ENCODE data around the gene MIGA2. TPM values are rescaled to one million over a fixed set of nuclear protein-coding genes. Genes with fewer than 3 reads are reported as not detected.

The MIGA2 gene
- total RNA-seq, 6 experiments from 2014 or later, result 9.1 to 16.4 (median 10.8) TPM

DNA sequence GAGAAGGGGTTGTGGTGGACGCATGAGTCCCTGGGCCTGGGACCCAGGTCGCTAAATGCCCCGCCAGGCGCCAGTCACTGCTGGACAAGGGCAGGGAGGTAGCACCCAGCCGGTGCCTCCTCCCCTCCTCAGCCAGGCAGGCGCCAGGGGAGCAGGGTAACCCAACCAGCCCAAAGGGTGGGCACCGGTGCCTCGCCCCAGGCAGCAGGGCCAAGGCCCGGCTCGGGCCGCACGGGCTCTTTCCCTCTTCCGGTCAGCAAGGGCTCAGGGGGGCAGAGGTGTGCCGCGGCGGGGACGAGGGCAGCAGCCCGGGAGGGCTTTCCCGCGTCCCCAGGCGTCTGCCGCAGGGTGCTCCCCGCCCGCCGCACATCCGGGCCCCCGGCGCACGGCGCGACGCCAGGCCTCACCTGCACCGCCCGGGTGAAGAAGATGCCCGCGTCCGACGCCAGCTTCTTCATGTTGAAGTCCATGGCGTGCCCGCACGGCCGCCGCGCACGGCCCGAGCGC, 8.7 kb upstream of the MIGA2 start:
- H3K4me3 ChIP-seq, result peak overlapping the region; percentile 72 to 84 (median 82)
- DNase-seq (peak in 2 of 3 donors; percentile 62 to 73), ATAC-seq (peak; percentile 2 to 21 (median 4))
- WGBS (ENCODE audit: insufficient coverage, low coverage, low lambda C conversion rate, missing lambda C conversion rate), result no CpG with 5 or more reads among the region's 47 CpGs
- no peaks in the 10 kb centered on the region for H3K9me3 ChIP-seq
- H3K36me3 ChIP-seq, result no peaks in the 10 kb centered on the region
- peak overlapping the region in 1 of 3 donors; percentile 13 for H3K27ac ChIP-seq
- H3K4me1 ChIP-seq, result peaks cover 0 to 15% (median 5%) of the 10 kb centered on the region in 4 donors
- intact Hi-C loops (cut with DNase I), result no loop called here
- H3K27me3 ChIP-seq, result no peaks in the 10 kb centered on the region
- TF ChIP-seq POLR2A (IDR thresholded peaks at IDR 0.05), result no peak
- TF ChIP-seq, protein P1, sequence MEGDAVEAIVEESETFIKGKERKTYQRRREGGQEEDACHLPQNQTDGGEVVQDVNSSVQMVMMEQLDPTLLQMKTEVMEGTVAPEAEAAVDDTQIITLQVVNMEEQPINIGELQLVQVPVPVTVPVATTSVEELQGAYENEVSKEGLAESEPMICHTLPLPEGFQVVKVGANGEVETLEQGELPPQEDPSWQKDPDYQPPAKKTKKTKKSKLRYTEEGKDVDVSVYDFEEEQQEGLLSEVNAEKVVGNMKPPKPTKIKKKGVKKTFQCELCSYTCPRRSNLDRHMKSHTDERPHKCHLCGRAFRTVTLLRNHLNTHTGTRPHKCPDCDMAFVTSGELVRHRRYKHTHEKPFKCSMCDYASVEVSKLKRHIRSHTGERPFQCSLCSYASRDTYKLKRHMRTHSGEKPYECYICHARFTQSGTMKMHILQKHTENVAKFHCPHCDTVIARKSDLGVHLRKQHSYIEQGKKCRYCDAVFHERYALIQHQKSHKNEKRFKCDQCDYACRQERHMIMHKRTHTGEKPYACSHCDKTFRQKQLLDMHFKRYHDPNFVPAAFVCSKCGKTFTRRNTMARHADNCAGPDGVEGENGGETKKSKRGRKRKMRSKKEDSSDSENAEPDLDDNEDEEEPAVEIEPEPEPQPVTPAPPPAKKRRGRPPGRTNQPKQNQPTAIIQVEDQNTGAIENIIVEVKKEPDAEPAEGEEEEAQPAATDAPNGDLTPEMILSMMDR (IDR thresholded peaks at IDR 0.05), result no peak

DNA sequence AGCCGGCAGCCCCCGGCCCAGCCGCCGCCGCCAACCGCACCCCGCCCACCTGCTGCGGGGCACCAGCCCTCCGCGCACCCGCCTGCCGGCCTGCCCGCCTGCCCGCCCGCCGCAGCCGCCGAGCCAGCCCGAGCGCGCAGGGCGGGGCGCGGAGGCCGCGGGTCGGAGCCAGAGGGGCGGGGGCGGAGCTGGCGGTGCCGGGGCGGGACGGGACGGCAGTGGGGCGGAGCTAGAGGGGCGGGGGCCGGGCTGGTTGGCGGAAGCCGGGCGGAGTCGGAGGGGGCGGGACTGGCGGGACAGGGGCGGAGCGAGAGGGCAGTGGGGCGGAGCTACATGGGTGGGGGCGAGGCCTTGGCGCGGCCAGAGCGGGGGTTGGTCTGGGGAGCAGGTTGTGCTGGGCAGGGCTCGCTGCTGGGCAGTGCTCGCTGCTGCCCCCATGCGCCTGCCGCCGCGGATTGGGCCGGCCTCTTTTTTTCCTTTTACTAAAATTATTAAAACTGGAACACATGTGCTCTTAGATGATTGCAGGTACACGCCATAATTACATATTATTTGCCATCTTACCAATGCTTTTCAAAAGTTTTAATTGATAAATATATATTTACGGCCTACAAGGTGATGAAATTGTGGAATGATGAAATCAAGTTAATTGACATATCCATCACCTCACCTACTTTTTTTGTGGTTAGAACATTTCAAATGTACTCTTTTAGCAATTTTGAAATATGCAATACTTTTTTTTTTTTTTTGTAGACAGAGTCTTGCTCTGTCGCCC, 8.0 kb upstream of the MIGA2 start, which contains the start of gene SH3GLB2:
SH3GLB2 (minus strand) TSS at position 140 of the 775 bp plus-strand sequence. CDS start 177 bp downstream, outside the sequence.
- peaks cover 0 to 15% (median 5%) of the 10 kb centered on the region in 4 donors for H3K4me1 ChIP-seq
- DNase-seq (peak; percentile 99), ATAC-seq (peak; percentile 97 to 99 (median 98))
- peak within 1 kb of the TSS in 1 of 3 donors; percentile 13 for H3K27ac ChIP-seq
- no peaks in the 10 kb centered on the region for H3K9me3 ChIP-seq
- TF ChIP-seq POLR2A (IDR thresholded peaks at IDR 0.05), result no peak
- TF ChIP-seq, protein P1 (IDR thresholded peaks at IDR 0.05), result peak; percentile 69 to 94 (median 92)
- no peaks in the 10 kb centered on the region for H3K27me3 ChIP-seq
- intact Hi-C loops (cut with DNase I), result no loop called here
- peak within 1 kb of the TSS; percentile 72 to 84 (median 82) for H3K4me3 ChIP-seq
- H3K36me3 ChIP-seq, result no peaks in the 10 kb centered on the region
- 3% methylated on average over 16 of the region's 60 CpGs for WGBS (ENCODE audit: insufficient coverage, low coverage, low lambda C conversion rate, missing lambda C conversion rate)

DNA sequence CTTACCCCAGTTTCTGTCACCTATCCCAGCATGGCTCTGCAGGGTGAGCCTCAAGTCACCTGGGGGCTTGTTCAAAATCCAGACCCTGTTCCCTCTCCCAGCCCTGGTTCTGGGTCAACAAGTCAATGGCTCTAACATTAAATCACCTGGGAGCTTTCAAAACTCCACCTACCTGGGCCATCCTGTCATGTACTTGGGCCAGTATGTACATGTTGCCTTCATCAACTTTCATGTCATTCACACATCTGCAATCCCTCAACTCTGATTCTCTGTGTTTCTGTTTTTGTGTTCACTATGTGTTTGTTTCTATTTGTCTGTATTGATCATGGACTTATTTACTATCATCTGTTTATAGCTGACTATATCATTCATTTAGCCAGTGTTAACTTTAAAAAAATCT, 6.2 kb upstream of the MIGA2 start:
- H3K27me3 ChIP-seq, result no peaks in the 10 kb centered on the region
- DNase-seq, result no peak
- H3K9me3 ChIP-seq, result no peaks in the 10 kb centered on the region
- TF ChIP-seq, protein P1 (IDR thresholded peaks at IDR 0.05), result no peak
- no peak for TF ChIP-seq POLR2A (IDR thresholded peaks at IDR 0.05)
- no peaks in the 10 kb centered on the region for H3K36me3 ChIP-seq
- H3K27ac ChIP-seq, result no peak overlapping the region
- no peak overlapping the region for H3K4me3 ChIP-seq
- intact Hi-C loops (cut with DNase I), result no loop called here
- ATAC-seq, result no peak
- H3K4me1 ChIP-seq, result peaks cover 0 to 15% (median 5%) of the 10 kb centered on the region in 4 donors

DNA sequence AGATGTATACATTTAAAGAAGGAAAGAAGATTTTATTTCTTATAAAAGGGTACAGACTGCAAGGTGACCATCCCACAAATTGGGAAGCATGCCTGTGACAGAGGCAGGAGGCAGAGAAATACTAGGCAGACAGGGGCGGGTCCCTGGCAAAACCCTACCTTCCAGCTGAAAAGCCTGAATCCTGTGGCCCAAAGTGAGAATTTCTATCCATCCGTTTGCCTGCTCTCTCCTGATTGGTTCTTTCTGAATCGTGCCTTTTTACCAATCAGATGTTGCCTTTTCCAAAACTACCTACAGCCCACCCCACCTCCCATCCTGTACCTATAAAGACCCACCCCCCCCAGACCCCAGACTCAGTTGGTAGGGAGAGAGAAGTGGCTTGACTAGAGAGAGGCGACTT, 4.9 kb upstream of the MIGA2 start:
- TF ChIP-seq, protein P1 (IDR thresholded peaks at IDR 0.05), result no peak
- no peak for TF ChIP-seq POLR2A (IDR thresholded peaks at IDR 0.05)
- DNase-seq, result no peak
- Histone ChIP-seq H3K4me1 (peaks cover 0 to 15% (median 5%) of the 10 kb centered on the region in 4 donors), H3K27me3 (no peaks in the 10 kb centered on the region), H3K36me3 (no peaks in the 10 kb centered on the region), H3K27ac (no peak overlapping the region), H3K4me3 (no peak overlapping the region), H3K9me3 (no peaks in the 10 kb centered on the region)
- ATAC-seq, result no peak
- intact Hi-C loops (cut with DNase I), result no loop called here
- WGBS (ENCODE audit: insufficient coverage, low coverage, low lambda C conversion rate, missing lambda C conversion rate), result 71% methylated on average over 3 of the region's 4 CpGs
